ENCODE data around the gene CRAT.
A peak's percentile ranks its signal among the peaks of the same experiment; 100 is the strongest.

The CRAT gene

DNA sequence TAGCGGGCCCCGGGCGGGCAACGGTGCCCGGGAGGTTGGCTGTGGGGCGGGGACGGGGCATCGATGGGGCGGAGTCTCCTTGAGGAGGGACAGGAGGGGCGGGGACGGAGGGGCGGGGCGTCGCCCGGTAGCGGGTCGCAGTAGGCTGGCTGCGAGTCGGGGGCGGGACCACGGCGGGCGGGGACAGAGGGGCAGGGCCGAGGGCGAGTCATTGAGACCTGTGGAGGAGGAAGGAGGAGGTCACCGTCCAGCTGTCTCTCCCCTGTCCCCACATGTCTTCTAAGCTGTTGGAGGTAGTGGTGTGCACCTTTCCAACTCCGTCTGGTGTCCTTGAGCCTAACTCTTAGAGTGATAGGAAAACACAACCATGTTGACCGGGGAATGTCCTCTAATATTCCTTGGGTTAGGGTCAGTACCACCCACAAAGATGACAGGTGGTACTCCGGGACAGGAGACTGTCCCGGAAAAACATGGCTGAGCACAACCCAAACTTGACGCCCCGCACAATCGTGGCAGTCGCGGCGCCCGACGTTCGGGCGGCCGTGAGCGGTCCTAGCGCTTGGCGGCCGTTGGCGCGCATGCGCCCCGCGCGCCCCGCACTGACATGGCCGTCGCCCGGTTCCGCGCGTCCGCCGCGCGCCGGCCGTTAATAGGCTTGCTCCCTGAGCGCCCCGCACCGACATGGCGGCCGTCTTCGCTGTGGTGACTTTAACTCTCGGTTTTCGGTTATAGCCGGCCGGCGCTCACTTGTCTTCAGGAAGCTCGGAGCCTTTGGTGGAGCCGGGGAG lies at the start of gene CRAT, which contains the start of gene PTPA:
Gene CRAT, minus strand, starts transcription at position 54 of the 788 bp plus-strand sequence. CDS start 284 bp downstream, outside the sequence.
Gene PTPA, plus strand, starts transcription at position 676 of the 788 bp plus-strand sequence. CDS start 186 bp downstream, outside the sequence.
- peak; percentile 83 for DNase-seq (ENCODE audit: low read depth)

DNA sequence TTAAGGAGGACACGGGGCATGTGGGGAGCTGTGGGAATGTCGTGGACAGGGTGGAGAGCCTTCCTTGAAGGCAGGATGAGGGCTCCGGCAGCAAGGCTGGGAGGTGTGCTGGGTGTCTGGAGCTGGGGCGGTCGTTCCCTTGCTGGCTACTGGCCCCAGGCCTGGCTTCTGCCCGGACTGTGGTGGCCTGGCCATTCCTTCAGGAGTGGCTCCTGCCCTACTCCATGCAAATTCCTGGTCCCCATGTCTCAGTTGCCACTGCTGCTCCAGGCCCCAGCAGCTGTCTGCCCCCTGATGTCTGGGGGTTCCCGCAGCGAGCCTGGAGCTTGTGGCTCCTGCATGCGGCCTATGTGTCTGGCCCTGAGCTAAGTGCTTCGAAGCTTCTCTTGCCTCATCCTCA lies 45.6 kb upstream of the CRAT start:
- no peak for DNase-seq (ENCODE audit: low read depth)

DNA sequence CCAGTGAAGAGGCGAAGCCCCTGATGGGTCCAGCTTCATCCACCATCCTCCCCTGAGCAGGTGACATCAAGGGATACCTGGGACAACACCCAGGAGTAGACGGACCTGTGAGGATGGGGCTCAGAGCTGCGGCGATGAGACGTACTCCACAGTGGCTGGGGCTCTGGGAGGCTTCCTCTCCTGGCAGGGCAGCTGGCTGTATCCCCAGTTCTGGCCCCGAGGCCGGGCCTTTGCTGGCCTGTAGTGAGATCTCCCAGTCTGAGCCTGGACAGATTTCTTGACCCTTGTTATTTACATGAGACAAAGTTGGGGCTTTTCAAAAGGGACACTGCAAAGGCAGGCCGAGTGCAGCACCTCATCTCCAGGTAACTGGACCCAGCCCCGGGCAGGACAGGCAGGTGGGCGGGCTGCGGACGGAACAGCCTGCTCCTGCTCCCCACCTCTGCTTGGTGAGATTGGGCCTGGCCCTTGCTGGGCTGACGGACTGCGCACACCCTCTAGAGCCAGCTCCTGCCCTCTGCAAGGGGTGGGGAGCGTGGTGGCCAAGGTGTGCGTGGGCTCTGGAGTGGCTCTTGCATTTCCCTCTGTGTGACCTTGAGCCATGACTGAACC lies 44.4 kb upstream of the CRAT start:
- no peak for DNase-seq (ENCODE audit: low read depth)

DNA sequence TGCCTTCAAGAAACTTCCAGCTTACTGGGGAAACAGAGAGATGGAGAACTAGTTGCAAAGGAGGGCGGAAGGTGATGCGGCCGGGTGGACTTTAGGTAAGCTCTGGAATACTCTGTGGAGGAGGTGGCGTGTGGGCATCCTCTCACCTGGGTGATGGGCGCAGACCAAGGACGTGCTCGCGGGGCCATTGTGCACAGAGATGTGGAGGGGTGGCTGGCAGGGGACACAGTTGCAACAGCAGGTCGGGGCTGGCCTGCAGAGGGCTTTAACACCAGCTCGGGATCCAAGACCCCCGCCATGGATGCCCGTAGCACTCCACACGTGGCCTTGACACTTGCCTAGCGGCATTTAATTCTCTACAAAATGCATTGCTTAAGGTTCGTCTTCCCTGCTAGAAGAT lies 40.9 kb upstream of the CRAT start:
- no peak for DNase-seq (ENCODE audit: low read depth)

DNA sequence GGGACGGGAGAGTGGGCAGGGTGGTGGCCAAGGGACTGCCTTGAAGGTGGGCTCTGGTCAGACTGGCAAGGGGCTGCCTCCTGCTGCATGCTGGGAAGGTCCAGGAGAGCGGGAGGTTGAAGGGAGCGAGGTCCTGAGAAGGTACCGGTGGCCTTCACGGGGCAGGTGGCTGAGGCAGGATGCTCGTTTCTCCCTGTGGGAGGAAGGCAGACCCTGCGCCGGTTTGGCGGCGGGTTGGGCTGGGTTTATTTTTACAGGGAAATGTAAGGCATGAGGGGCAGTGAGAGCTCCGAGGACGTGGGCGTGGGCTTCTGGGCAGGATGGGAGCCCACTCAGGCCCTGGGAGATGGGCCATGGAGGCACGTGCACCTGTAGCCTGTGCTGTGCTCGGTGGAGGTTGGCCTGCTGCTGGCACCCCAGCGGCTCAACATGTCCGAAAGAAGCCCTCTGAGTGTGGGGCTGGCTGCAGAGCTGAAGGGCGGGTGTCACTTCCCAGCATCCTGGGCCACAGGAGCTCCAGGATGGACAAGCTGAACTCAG lies 40.1 kb upstream of the CRAT start:
- no peak for DNase-seq (ENCODE audit: low read depth)

DNA sequence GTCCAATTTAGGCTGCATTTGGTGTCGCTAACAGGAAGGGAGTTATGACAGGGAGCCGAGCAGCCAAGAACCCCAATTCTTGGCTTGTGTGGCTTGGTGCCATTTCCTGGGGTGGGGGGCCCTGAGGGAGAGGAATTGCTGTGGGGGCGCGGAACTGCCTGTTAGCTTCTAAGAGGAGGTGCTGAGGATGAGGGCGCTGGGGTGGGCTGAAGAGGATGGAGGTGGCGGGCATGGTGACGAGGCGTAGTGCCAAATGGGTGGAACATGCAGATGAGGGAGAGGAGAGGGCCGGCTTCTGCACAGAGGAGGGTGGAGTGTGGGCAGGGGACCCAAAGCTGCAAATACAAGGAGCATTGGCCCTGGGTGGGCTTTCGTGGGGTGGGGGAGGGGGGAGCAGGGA lies 39.5 kb upstream of the CRAT start:
- no peak for DNase-seq (ENCODE audit: low read depth)

DNA sequence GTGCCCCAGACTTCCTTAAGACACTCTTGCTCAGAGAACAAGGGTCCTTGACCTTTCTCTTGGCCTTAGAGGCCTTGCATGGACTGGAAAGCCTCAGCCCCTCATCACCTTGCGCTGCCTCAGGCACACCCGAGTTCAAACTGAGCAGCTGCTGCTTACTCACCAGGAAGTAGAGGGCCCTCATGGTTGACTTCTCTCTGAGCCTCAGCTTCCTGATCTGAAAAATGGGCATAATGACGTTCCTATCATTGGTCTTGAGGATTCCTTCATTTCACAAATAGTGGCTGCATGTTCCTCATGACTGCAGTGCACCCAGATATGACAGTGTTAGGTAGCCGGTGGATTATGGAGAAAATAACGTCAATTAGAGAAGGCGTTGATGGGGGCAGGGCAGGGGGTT lies 38.8 kb upstream of the CRAT start:
- DNase-seq (ENCODE audit: low read depth) = no peak

DNA sequence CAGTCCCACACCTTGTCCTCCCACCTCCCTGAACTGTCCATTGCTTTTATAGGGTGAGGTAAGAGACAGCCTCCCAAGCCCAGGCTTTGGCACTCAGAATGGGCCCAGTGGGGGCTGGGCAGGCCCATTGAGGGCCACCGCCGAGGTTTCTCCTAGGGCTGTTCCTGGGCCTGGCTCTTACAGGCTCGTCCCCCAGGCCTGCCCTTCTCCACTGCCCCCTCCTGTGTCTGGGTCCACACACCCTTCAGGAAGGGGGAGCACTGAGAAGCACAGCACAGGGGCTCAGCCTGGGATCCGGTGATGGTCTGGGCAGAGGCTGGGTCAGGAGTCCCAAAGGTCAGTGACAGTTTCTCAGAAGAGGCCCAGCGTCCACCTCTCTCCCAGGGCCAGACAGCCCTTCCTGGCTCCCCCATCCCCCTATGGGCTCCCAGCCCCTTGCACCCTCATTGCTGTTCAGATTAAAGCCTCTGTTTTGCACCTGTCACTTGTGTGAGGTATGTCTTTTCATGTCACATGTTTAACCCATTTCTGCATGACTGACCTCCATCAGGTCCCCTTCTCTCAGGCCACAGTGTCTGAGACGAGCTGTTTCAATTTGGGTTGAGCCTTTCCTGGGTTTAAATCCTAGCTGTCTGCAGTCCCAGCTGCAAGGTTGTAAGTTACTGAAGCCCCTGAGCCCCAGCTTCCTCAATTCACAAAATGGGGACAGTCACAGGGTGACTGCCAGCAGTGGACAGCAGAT lies 38.0 kb upstream of the CRAT start:
- no peak for DNase-seq (ENCODE audit: low read depth)

DNA sequence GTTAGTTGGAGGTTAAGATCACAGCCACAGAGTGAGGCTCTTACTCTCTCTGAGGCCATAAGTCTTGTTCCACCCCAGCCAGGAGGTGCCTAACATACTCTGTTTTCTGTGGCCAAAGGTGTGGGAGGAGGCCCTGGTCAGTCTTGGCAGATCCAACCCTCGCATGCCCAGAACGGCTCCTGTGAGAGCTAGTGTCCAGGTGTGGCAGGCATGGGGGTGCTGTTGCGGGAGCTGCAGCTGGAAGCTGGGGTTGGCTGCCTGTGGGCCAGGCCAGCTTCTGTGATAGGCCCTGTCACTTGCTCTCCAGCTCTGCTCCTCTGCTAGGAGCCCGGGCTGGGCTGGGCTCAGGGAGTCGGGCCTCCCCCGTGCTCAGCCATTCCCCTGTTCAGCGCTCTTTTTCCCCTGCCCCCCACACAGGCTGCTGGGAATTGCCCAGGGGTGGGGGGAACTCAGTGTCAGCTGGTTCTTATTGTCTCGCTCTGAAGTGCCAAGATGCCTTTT lies 35.9 kb upstream of the CRAT start:
- no peak for DNase-seq (ENCODE audit: low read depth)

DNA sequence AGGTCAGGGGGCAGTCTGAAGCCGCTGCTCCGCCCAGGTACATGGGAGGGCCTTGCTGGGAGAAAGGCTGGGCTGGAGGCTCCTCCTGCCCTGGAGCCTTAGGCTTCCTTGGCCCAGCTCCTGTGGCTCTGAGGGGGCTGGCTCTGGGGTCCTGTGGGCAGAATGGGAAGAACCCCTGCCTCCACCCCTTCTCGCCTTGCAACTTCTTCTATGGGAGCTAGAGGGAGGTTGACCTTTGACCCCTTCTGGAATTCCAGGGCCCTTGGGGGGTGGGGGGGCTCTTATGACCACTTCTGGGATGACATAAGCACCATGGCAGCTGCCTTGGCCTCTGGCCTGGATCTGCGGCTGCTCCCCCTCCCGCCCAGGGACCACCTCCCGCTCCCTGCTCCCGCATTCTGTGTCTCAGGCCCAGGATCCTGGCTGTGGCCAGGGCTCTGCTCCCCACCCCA lies 35.3 kb upstream of the CRAT start:
- peak; percentile 74 for DNase-seq (ENCODE audit: low read depth)

DNA sequence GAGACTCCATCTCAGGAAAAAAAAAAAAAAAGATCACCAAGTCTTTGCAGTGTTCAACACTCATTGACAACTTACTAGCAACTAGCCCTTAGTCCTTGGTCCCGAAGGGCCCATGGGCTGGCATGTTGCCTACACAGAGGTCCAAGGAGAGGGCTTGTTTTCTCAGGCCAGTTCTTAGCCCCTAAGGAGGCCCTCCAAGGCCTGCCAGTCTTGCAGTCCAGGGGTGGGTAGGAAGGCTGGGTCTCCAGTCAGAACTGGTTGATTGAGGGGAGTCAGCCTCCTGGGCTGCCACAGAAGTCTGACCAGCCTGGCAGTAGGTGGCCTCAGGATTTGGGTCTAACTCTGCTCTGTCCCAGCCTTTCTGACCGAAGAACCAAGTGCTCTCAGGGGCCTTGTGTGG lies 34.7 kb upstream of the CRAT start:
- DNase-seq (ENCODE audit: low read depth) = no peak

DNA sequence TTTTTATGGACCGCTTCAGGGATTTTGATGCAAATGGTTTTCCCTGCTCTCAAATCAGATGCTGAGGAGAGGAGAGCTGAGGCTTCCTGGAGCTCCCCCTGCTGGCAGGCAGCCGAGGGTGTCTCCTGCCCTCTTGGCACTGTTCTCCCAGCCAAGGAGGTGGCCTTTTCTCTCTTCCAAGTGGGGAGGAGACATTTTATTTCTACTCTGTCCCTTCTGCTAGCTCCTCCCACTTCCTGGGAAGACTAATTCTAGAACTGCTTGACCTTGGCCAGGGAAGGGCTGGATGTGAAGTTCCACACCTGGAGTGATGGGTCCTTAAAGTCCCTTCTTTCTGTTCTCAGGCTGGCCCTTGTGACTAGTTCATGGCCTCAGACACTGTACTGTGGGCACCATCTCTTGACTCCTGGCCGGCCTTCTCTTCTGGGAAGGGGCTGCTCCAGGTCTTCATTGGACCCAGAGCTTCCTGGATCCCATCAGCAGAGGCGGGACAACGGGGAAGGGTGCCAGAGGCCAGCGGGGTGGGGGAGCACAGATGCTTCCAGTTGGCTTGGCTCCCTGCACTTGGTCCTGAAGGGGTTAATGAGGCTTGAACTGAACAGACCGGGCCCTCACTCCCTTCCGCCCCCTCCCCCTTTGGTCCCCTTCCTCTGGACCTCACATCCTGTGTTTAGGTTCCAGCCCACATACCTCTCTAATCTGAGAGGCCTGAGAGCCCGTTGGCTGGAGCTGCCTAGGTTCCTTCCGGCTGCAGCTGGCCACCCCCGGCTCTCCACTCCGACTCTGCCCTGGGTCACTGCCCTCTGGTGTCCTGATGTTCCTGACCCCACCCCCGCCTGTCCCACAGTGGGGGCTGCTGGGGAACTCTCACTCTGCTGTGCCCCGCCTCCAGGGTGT lies 32.7 kb upstream of the CRAT start:
- DNase-seq (ENCODE audit: low read depth) = peak; percentile 81

DNA sequence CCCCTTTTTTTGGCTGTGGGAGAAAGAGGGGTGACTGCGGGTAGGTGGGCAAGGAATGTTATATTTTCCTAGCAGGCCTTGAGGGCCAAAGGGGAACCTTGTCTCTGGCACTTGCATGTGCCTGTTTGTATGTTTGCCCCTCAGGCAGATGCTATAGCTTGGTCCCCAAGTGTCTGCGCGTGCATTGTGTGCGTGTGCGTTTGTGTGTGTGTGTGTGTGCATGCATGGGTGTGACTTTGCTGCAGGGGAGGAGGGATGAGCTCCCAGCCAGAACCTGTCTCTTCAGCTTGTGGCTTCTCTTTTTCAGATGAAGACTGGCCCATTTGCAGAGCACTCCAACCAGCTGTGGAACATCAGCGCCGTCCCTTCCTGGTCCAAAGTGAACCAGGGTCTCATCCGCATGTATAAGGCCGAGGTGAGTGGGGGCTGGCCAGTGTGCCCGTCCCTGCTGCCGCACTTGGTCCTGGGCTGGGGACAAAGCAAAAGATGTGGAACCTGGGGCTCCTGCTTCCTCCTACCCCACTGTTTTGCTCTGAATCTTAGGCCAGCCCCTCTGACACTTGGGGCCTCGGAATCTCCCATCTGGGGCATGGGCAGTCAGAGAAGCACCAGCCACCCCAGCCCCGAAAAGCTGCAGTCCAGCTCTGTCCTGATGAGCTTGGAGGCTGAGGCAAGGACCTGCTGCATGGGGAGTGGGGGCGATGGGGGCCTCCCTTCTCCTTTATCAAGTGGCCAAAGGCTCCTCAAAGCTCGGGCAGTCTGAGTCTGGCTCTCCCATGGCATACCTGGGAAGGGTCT lies 31.7 kb upstream of the CRAT start:
- no peak for DNase-seq (ENCODE audit: low read depth)

DNA sequence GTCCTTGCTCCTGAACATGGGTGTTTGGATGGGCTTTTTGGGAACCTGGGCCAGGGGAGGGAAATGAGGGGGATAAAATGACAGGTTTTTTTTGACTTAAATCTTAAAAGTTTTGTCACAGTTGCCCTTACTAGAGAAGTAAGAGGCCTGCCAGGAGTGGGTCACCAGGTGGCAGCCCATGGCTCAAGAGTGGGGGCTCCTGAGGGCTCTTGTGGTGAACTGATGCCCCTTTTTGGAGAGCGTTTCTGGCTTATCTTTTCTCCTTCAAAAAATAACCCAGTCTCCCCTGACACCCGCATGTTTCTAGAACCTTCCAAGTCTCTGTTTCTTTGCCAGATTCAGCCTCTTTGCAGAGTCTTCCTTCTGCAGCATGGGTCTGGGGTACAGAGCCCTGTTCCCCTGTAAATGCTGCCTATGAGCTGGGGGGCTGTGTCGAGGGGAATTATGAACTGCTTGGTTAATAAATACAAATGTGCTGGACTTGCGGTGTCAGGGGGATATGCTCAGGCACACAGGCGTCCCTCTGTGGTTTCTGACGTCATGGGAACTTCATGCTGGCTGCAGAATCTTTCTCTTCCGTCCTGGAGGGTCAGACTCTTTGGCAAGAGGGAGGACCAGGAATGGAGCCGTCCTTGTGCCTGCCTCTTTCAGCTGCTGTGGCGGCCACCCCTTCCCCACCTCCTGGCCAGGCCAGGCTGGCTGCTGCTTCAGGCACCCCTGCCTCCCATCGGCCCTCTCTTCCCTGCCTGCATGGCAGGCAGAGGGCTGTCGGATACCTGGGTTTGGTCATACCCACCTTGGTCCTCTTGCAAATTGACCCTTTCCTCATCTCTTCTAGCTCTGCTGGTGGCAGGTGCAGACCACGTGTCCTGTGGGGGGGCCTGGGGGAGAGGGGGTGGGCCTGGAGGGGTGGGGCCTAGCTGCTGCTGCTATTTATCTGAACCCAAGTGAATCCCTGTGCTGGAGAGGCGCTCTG lies 30.8 kb upstream of the CRAT start:
- peak; percentile 68 for DNase-seq (ENCODE audit: low read depth)

DNA sequence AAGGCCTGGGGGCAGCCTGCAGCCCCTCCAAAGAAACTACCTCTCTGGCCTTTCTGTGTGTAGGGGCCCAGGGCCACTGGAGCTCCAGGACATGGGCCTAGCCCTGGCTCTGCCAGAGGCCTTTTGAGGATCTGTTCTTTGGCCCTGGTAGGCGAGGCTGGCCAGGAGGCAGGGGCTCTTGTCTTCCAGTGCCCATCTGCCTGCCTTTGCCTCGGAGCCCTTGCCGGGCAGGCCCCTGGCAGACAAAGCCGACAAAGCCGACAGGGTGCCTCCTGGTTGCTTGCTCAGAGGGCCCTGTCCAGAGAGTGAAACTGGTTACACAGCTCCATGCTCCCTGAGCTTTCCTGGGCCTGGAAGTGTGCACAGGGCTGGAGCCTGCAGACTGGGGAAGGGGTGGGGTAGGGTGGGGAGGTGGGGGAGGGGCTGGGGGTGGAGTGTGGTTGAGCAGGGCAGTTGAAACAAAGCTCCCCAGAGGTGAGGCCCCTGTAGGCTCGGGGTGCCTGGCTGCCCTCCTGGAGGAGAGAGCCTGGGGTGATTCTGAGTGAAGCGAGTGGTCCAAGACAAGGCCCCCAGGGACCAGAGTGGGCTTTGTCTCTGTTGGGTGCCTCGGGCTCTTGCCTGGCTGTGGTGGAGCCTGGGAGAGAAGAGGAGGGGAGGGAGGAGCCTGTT lies 29.9 kb upstream of the CRAT start:
- peak; percentile 40 for DNase-seq (ENCODE audit: low read depth)

DNA sequence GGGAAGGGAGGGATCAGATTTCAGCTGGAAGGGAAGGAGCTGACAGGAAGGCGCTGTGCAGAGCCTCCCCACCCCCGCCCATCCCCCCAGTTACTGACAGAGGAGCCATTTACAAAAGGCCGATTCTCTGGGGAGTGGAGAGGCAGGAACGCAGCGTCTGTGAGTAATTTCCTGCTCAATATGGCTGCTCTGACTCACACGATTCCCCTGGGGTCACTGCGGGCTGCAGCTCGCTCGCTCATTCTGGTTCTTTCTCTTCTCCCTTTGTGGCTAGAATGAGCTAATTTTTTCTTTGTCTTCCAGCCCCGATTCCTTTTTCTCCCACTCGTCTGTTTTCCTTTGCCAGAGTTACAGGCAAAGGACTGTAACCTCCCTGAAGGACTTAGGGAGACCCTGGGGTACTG lies 29.4 kb upstream of the CRAT start:
- DNase-seq (ENCODE audit: low read depth) = peak; percentile 100

DNA sequence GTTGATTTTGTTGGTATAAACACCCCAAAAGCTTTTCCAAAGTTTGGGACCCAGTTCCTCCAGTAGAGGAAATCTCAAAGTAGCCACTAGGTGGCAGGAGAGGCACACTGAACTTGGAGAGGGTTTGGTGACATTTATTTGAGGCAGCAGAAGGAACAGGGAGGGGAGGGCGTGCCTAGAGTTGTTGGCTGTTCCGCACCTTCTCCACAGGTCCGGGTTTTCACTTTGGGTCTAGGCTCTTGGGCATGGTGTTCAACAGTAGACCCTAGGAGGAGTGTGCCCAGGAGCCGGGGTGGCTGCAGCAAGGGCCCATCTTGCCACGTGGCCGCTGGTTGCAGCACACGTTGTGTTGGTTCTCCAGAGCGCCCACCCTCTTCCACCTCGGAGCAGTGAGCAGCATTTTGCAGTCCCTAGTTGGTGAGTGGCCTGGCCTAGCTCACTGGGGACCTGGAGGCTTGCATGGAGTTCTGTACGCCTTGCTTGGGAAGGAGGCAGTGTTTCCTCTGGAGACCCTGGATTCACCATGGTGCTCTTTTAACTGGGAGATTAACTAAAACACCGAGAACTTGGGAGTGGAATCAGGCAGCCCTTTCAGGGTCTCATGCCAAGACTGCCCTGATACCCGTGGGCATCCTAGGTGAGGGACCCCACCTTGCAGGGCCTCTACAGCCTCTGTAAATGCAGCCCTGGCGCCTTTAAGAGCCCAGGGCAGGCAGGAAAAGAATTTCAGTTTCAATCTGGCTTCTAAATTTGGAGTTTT lies 28.8 kb upstream of the CRAT start:
- peak; percentile 83 for DNase-seq (ENCODE audit: low read depth)
